ENCODE measurements around the gene S100A13. TPM values are rescaled to one million over a fixed set of nuclear protein-coding genes. Genes with fewer than 3 reads are reported as not detected.
"Not testable (repeated sequence)": the region's sequence is repeated elsewhere in the genome, so short reads cannot be mapped to it uniquely, and the experiment has no call there.

Gene S100A13
- 1 to 10 TPM; 5.1 to 6.9 TPM for total RNA-seq

DNA sequence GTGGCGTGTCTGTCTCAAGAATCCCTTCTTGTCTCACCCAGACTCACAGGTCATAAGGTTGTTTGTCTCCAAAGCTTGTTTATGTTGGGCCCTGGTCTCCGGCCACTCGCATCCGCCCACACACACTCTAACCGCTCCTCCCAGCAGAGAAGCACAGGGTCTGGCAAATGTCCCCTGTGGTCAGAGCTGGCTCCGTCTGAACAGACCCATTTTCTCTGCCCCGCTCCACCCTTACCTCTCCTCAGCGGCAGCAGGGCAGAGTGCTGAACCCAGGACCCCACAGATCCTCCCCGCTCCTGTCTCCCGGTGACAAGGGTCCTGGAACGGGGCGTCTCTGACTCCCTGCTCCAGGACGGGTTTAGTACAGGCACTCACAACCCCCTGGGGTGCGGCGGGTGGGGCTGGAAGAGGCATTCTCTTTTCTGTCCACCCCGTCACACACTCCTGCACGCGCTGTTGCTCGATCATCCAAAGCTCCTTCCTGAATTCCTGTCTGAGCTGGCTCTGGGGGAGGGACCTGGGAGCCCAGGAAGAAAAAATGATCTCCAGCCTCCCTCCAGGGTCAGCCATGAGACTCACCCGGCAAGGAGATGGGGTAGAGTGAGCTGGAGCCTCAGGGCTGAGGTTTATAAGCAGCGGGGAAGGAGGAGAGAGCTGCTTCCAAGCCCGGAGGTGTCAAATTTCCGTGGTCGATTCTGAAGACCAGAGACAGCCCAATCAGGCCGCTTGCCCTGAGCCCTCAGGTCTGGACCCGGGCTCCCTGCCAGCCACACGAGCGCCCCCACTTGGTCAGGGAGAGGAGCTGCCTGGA, at the start of gene S100A13:
Gene S100A13 (minus strand): TSS at position 602 of the 811 bp plus-strand sequence. CDS start 1,033 bp downstream, outside the sequence.
- POLR2A ChIA-PET = no interaction called here
- CTCF ChIA-PET = interaction anchor here (0.9 to 1.3 kb wide), 3 partner anchors 8 to 117 kb away, joined by 3 to 4 read pairs (median 3); no protein-coding TSS in a partner anchor

DNA sequence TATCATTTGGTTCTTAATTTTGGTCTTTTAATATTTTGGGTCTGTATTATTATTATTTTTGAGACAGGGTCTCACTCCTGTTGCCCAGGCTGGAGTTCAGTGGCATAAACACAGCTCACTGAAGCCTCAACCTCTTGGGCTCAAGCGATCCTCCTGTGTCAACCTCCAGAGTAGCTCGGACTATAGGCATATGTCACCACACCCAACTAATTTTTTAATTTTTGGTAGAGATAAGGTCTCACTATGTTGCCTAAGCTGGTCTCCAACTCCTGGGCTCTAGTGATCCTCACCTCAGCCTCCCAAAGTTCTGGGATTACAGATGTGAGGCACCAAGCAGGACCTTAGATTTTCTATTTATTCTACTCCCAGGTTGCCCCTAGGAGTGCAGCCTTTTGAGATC, 46.2 kb upstream of the S100A13 start:
- POLR2A ChIA-PET = no interaction called here
- CTCF ChIA-PET = interaction anchor here (0.7 to 1.6 kb wide), 5 partner anchors 14 to 589 kb away, joined by 3 to 4 read pairs (median 3); no protein-coding TSS in a partner anchor

DNA sequence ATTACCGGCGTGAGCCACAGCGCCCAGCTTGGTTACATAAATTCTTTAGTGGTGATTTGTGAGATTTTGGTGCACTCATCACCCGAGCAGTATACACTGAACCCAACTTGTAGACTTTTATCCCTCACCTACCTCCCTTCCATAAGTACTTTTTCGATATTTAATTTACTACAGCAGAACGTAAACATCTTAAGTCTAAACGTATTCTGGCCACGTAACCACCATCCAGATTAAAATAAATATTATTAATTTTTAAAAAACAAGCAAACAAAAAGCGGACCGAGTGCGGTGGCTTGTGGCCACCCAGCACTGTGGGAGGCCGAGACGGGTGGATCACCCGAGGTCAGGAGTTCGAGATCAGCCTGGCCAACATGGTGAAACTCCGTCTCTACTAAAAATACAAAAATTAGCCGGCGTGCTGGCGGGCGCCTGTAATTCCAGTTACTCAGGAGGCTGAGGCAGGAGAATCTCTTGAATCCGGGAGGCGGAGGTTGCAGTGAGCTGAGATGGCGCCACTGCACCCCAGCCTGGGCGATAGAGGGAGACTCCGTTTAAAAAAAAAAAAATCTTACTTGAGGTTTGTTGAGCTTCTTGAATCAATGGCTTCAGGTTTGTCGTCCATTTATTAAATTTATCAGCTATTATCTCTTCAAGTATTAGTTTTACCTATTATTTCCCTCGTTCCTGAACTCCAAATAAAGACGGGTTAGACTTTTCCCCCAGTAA, 44.5 kb upstream of the S100A13 start:
- CTCF ChIA-PET = interaction anchor here (0.6 to 2.2 kb wide), 6 partner anchors 9 to 315 kb away, joined by 3 to 7 read pairs (median 4); partner anchors contain the start of gene CHTOP
- POLR2A ChIA-PET = interaction anchor here (0.7 to 1.4 kb wide), 3 partner anchors 31 to 322 kb away, joined by 3 to 6 read pairs (median 4); partner anchors contain the start of gene CHTOP

DNA sequence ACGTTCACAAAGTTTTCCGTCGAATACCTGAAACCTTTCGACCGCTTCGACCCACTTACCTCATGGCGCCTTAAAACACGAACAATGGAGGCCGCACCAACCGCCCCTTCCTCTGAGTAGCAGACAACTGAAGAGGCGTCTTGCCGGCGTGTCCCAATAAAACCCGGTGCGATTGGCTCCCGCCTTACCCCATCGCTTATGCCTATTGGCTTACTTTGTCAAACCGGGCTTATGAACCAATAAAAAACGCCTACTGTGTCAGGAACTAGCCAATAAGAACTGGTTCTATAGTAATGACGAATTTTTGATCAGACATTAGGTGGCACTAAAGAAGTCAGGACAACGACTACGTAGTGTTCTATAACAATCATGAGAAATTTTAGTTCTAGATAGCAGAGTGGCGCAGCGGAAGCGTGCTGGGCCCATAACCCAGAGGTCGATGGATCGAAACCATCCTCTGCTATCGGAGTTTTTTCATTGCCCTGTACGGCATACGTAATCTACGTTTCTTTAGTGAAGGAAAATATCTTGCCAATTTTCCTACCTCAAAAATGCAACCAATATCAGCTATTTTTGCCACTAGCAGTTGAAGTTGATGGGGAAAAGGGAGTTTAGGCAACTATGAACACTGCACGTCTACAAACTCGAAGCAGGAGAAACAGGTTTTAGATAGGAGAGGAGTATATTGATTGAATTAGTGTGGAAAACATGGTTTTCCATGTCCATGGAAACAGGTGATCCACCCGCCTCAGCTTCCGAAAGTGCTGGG, 43.7 kb upstream of the S100A13 start, which contains the start of gene ILF2:
Gene ILF2 (minus strand): TSS at position 135 of the 769 bp plus-strand sequence. CDS start 71 bp downstream, at position 64.
- ChIA-PET POLR2A (interaction anchor here (1.0 to 1.4 kb wide), 3 partner anchors 12 to 37 kb away, joined by 3 to 6 read pairs (median 3); partner anchors contain the start of genes CHTOP and SNAPIN), CTCF (interaction anchor here (1.0 to 2.2 kb wide), 4 partner anchors 10 to 316 kb away, joined by 3 to 7 read pairs (median 5); partner anchors contain the start of gene CHTOP)

DNA sequence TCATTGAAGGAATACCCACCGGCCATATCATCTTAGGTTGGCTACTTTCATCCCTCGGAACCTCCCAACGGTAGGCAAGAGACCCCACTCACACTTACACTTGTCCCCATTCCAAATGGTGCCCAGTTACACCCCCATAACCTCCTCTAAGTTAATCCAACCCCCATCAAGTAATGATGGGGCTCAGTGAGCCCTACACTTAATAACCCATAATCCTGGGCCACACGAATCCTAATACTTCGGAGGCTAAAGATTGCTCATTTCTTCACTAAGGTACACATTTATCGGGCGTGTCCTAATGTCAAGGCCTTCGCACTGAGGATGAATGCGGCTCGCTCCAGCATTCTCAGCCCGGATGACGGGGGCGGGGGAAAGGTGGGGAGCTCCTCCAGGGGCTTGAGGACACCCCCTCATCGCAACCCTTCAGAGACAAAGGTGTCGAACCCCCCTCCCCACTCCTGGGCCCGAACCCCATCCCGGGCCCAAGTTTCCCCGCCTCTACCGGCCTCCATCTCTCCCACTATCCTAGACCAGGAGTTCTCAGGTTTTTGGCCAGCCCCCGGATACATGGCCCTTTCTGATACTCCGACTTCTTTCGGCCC, 43.1 kb upstream of the S100A13 start:
- CTCF ChIA-PET = interaction anchor here (0.6 kb wide), 1 partner anchor 9 kb away, joined by 3 read pairs; no protein-coding TSS in a partner anchor
- POLR2A ChIA-PET = interaction anchor here (0.9 to 1.0 kb wide), 3 partner anchors 11 to 37 kb away, joined by 3 to 4 read pairs (median 3); partner anchors contain the start of genes CHTOP and SNAPIN

DNA sequence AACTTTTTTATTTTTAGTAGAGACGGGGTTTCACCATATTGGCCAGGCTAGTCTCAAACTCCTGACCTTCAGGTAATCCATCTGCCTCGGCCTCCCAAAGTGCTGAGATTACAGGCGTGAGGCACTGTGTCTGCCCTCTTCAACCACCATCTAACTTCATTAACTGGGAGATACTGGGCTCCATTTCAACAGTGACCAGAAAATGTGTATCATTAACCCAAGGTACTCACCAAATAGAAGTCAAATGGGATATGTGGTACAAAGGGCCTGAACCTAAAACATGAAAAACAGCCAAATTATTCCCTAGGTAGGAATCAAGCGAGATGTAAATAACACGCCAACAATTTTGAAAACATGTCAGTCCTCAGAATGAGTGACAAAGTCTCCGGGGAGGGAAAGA, 42.3 kb upstream of the S100A13 start:
- ChIA-PET CTCF (no interaction called here), POLR2A (interaction anchor here (0.9 kb wide), 1 partner anchor 35 kb away, joined by 4 read pairs; no protein-coding TSS in a partner anchor)

DNA sequence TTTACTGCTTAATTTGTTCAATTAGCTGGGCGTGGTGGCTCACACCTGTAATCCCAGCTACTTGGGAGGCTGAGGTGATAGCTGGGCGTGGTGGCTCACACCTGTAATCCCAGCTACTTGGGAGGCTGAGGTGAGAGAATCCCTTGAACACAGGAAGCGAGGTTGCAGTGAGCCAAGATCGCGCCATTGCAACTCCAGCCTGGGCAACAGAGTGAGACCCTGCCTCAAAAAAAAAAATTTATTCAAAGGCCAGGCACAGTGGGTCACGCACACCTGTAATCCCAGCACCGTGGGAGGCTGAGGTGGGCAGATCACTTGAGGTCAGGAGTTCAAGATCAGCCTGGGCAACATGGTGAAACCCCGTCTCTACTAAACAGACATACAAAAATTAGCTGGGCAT, 41.4 kb upstream of the S100A13 start:
- CTCF ChIA-PET = not testable (repeated sequence)
- POLR2A ChIA-PET = interaction anchor here (0.9 kb wide), 1 partner anchor 30 kb away, joined by 3 read pairs; no protein-coding TSS in a partner anchor

DNA sequence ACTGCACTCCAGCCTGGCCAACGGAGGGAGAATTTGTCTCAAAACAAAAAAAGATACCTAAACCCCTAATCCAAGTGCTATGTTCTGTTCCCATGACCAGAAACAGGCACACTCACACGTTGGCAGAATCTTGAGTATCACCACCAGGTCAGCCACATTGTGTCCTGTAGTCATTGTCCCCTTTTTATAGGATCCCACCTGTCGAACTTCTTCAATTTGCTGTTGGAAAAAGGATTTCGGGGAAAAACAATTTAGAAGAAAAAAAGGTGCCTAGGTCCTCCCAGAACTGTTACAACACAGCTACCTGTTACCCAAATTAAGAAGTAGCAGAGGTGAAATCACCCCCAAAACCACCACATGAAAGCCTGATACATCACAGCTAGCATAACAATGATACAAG, 40.1 kb upstream of the S100A13 start:
- POLR2A ChIA-PET = interaction anchor here (0.6 kb wide), 1 partner anchor 230 kb away, joined by 3 read pairs; no protein-coding TSS in a partner anchor
- CTCF ChIA-PET = interaction anchor here (0.7 to 1.2 kb wide), 2 partner anchors 10 to 157 kb away, joined by 3 to 4 read pairs; partner anchors contain the start of gene NPR1

DNA sequence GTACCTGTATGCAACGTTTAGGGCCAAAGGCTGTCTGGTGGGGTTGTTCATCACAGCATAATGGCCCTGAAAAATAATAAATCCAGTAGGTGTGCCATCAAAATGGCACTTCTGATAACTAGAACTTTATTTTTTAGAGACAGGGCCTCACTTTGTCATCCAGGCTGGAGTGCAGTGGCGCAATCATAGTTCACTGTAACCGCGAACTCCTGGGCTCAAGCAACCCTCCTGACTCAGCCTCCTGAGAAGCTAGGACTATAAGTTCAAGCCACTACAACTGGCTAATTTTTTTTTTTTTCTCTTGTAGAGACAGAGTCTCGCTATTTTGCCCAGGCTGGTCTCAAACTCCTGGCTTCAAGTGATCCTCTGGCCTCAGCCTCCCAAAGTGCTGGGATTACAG, 35.9 kb upstream of the S100A13 start:
- POLR2A ChIA-PET = no interaction called here

DNA sequence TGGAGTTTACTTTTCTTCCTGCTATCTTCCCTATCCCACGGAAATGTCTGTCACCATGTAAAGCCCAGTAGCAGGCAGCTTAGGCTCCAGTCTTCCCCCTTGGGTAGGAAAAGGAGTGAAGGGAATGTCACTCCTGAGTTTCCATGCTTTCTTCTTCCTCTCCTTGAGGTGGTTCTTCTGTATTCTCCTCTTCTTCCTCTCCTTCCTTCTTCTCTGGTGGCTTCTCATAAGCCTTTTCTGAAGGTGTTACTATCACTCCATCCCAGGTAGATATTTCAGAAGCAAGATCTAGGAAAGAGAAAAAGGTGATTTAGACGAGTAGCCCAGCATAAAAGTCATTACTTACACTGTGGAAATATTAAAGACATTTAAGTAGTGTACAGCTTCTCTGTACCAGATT, 35.0 kb upstream of the S100A13 start:
- CTCF ChIA-PET = no interaction called here

More for the DNA sequence above, 35.9 kb upstream of the S100A13 start:
- CTCF ChIA-PET = interaction anchor here (1.0 kb wide), 1 partner anchor 24 kb away, joined by 3 read pairs; no protein-coding TSS in a partner anchor

DNA sequence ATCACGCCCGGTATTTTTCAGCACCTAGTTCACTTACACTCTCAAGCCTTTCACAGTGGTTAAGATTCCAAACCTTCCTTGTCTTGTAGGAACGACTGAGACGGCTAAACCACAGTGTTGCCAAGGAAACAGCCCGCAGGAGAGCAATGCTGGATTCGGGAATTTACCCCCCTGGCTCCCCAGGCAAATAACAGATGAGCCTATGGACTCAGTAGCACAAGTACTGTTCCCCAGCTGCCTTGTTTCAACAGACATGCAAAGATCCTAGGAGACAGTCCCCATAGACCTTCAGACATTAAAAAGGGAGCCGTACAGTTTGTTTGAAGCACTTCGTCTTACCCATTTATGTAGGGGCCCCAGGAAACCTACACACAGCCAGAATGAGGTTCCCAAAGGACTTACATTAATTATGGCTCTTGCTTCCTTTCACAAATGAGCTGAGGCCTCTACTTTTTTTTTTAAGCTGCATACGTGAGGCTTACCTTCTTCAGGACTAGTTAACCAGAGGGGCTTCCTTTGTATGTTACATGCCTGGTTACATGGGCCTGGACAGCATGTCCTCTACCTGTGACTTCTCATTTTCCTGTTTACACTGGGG, 33.9 kb upstream of the S100A13 start:
- POLR2A ChIA-PET = interaction anchor here (0.6 kb wide), 2 partner anchors 1533 to 1874 kb away, joined by 4 read pairs; no protein-coding TSS in a partner anchor

More for the DNA sequence above, 35.0 kb upstream of the S100A13 start:
- POLR2A ChIA-PET = no interaction called here

DNA sequence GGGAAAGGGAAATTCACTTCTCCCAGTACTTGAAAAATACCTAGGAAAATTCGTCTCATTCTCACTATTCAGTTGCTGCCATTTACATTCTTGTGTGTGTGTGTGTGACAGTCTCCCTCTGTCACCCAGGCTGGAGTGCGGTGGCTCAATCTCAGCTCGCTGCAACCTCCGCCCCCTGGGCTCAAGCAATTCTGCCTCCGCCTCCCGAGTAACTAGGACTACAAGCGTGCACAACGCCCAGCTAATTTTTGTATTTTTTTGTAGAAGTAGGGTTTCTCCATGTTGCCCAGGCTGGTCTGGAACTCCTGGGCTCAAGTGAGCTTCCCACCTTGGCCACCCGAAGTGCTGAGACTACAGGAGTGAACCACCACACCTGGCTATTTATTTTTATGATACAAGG, 32.4 kb upstream of the S100A13 start:
- CTCF ChIA-PET = no interaction called here
- POLR2A ChIA-PET = interaction anchor here (1.2 to 1.4 kb wide), 3 partner anchors 11 to 121 kb away, joined by 3 to 10 read pairs (median 3); partner anchors contain the start of genes CHTOP and ILF2

More for the DNA sequence above, 33.9 kb upstream of the S100A13 start:
- CTCF ChIA-PET = interaction anchor here (0.7 to 1.6 kb wide), 2 partner anchors 9 to 151 kb away, joined by 3 read pairs; no protein-coding TSS in a partner anchor

DNA sequence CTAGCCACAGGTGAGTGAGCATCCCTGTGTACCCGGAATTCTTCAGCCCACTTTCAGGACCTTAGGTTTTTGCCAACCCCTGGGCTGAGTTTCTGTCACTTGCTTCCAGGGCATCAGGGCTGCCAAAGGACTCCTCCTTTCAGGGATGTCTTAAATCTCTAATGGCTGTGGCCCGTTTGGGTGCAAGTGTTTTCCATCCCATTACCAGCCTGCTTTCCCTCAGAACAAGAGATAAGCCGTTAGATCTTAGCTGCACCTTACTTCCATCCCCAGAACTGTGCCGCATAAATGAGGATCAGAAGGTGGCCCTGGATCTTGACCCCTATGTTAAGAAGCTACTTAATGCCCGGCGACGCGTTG, 31.9 kb upstream of the S100A13 start:
- ChIA-PET POLR2A (interaction anchor here (0.9 to 1.4 kb wide), 4 partner anchors 10 to 122 kb away, joined by 3 to 10 read pairs (median 3); partner anchors contain the start of genes CHTOP and ILF2), CTCF (interaction anchor here (1.0 kb wide), 1 partner anchor 149 kb away, joined by 3 read pairs; no protein-coding TSS in a partner anchor)

DNA sequence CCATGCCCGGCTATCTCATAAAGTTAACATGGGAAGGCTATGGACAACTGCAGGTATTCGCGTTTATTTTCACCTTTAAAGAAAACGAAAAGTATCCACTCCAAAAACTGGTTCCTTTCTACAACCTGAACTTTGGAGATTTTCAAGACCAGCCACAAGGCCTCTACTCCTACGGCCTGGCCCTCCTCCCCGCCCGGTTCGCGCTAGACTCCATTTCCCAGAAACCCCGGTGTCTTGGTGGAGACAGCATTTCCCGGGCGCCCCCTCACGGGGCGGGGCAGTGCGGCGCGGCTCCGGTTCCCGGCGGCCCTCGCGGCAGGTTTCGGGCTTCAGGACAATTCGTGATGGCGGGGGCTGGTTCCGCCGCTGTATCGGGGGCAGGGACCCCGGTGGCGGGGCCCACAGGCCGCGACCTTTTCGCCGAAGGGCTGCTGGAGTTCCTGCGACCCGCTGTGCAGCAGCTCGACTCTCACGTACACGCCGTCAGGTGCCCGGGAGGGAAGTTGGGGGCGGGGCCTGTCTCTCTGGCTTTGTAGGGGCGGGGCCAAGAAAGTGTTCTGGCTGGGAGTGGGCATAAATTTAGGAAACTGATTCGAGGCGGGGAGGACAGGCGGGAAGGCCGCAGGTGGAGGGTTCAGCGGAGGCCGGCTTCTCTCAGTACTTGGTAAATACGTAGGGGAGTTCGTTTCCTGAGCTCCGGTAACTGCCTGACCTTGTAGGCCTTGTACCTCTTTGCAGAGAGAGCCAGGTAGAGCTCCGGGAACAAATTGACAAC, 31.3 kb upstream of the S100A13 start, which contains the start of gene SNAPIN:
Gene SNAPIN (plus strand): TSS at position 304 of the 775 bp plus-strand sequence. CDS start 41 bp downstream, at position 345.
- ChIA-PET POLR2A (interaction anchor here (0.7 to 1.4 kb wide), 5 partner anchors 9 to 123 kb away, joined by 3 to 10 read pairs (median 3); partner anchors contain the start of genes CHTOP and ILF2), CTCF (interaction anchor here (1.0 kb wide), 1 partner anchor 148 kb away, joined by 3 read pairs; no protein-coding TSS in a partner anchor)

DNA sequence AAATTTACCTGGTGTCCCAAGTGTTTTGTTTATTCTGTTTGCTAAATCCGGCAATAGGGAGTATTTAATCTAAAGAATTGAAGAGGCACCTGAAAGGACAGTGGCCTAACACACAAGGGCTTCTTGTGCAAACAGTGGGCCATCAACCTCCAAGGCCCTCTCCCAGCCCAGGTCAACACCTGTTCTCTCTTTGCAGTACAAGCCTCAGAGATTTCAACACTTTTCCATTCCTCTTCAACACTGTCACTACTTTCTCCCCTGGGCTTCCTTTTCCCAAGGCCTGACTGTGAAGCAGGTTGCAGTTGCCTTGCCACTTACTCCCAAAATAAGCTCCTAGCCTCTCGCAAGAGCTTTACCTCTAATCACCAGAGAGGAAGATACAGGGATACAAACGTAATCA, 28.0 kb upstream of the S100A13 start:
- POLR2A ChIA-PET = interaction anchor here (0.5 kb wide), 1 partner anchor 10 kb away, joined by 3 read pairs; no protein-coding TSS in a partner anchor

More for the DNA sequence above, 28.0 kb upstream of the S100A13 start:
- CTCF ChIA-PET = no interaction called here

All from activated CD8-positive, alpha-beta memory T cell treated with anti-CD3 and anti-CD28 coated beads for 36 hours (primary cell).